Activated T-helper 1 cell treated with anti-CD3 and anti-CD28 coated beads, Interleukin-12 subunit alpha, Interleukin-12 subunit beta, Interleukin-2, Interleukin-4 antibody, amounts not matched to agents 30 ng/mL and 10 ng/mL and 1 ng/mL, durations not matched to agents 14 hours and 24 hours and 36 hours (primary cell): Measurements from ENCODE around the gene PAPSS2. TPM values are rescaled to one million over a fixed set of nuclear protein-coding genes. Genes with fewer than 3 reads are reported as not detected.

ENCODE experiments used
- DNase-seq: peaks from one replicate; pipeline ENCODE4 v3.0.0; 2021; ENCODE audit warnings: low spot score
- H3K27ac Mint-ChIP-seq: one replicate; pipeline ENCODE4 v1.8.0; 2021; ENCODE audit warnings: mild to moderate bottlenecking, mixed read lengths
- H3K27me3 Mint-ChIP-seq: one replicate; pipeline ENCODE4 v1.8.0; 2022; ENCODE audit warnings: mild to moderate bottlenecking, moderate library complexity, mixed read lengths; ENCODE audit not compliant: insufficient read depth
- H3K36me3 Mint-ChIP-seq: one replicate; pipeline ENCODE4 v1.8.0; 2021; ENCODE audit warnings: low read depth, mixed read lengths
- H3K4me1 Mint-ChIP-seq: one replicate; pipeline ENCODE4 v1.8.0; 2021; ENCODE audit warnings: low read depth, mixed read lengths
- H3K4me3 Mint-ChIP-seq: one replicate; pipeline ENCODE4 v1.8.0; 2021; ENCODE audit warnings: mild to moderate bottlenecking, moderate library complexity, mixed read lengths
- H3K9me3 Mint-ChIP-seq: one replicate; pipeline ENCODE4 v1.8.0; 2021; ENCODE audit warnings: mixed read lengths
- intact Hi-C: fragments of 100-400 bp; cut with micrococcal nuclease; formaldehyde crosslinking; loops from one replicate; pipeline ENCODE4 v1.15.1; 2024
- total RNA-seq: library from RNA; stranded (reverse); gene quantifications from 2 replicates; pipeline ENCODE4 v1.2.3, GENCODE V29; 2022

Gene PAPSS2
- total RNA-seq, 1 donor from 2014 or later = 0.21 TPM

- H3K27me3 Mint-ChIP-seq = peaks cover 22% of the 10 kb centered on the region
- H3K4me3 Mint-ChIP-seq = no peak overlapping the region
- no peaks in the 10 kb centered on the region for H3K9me3 Mint-ChIP-seq
- intact Hi-C loops = no loop called here
- no peaks in the 10 kb centered on the region for H3K4me1 Mint-ChIP-seq
- no peak for DNase-seq
- H3K36me3 Mint-ChIP-seq = no peaks in the 10 kb centered on the region
- no peak overlapping the region for H3K27ac Mint-ChIP-seq
These were observed 47.6 kb downstream of the PAPSS2 start for GRCh38 chr10:87707254-87707653.

- no peaks in the 10 kb centered on the region for H3K36me3 Mint-ChIP-seq
- H3K4me1 Mint-ChIP-seq = peaks cover 11% of the 10 kb centered on the region
- H3K27me3 Mint-ChIP-seq = peaks cover 13% of the 10 kb centered on the region
- intact Hi-C loops = no loop called here
- no peak for DNase-seq
- no peak overlapping the region for H3K4me3 Mint-ChIP-seq
- no peak overlapping the region for H3K27ac Mint-ChIP-seq
- H3K9me3 Mint-ChIP-seq = no peaks in the 10 kb centered on the region
These were observed 53.4 kb downstream of the PAPSS2 start for GRCh38 chr10:87712913-87713616.

- H3K36me3 Mint-ChIP-seq = no peaks in the 10 kb centered on the region
- no peak for DNase-seq
- intact Hi-C loops = no loop called here
- H3K27ac Mint-ChIP-seq = no peak overlapping the region
- H3K27me3 Mint-ChIP-seq = peaks cover 11% of the 10 kb centered on the region
- H3K4me3 Mint-ChIP-seq = no peak overlapping the region
- no peaks in the 10 kb centered on the region for H3K9me3 Mint-ChIP-seq
- H3K4me1 Mint-ChIP-seq = peaks cover 11% of the 10 kb centered on the region
These were observed 54.0 kb downstream of the PAPSS2 start for GRCh38 chr10:87713707-87714106.

- H3K4me3 Mint-ChIP-seq = no peak overlapping the region
- peaks cover 11% of the 10 kb centered on the region for H3K4me1 Mint-ChIP-seq
- H3K36me3 Mint-ChIP-seq = no peaks in the 10 kb centered on the region
- intact Hi-C loops = no loop called here
- H3K9me3 Mint-ChIP-seq = no peaks in the 10 kb centered on the region
- DNase-seq = no peak
- H3K27me3 Mint-ChIP-seq = peaks cover 14% of the 10 kb centered on the region
- no peak overlapping the region for H3K27ac Mint-ChIP-seq
These were observed 56.1 kb downstream of the PAPSS2 start for GRCh38 chr10:87715552-87716347.

- Mint-ChIP-seq H3K27me3 (peaks cover 13% of the 10 kb centered on the region), H3K9me3 (no peaks in the 10 kb centered on the region), H3K27ac (no peak overlapping the region), H3K36me3 (no peaks in the 10 kb centered on the region), H3K4me3 (no peak overlapping the region), H3K4me1 (peaks cover 11% of the 10 kb centered on the region)
- intact Hi-C loops = no loop called here
- DNase-seq = no peak
These were observed 56.6 kb downstream of the PAPSS2 start for GRCh38 chr10:87716348-87716670.

- Mint-ChIP-seq H3K4me1 (peaks cover 10% of the 10 kb centered on the region), H3K27me3 (peaks cover 18% of the 10 kb centered on the region), H3K36me3 (no peaks in the 10 kb centered on the region), H3K9me3 (no peaks in the 10 kb centered on the region), H3K4me3 (no peak overlapping the region), H3K27ac (no peak overlapping the region)
- intact Hi-C loops = no loop called here
- no peak for DNase-seq
These were observed 61.0 kb downstream of the PAPSS2 start for GRCh38 chr10:87720665-87721064.

- Mint-ChIP-seq H3K9me3 (no peaks in the 10 kb centered on the region), H3K27me3 (peaks cover 18% of the 10 kb centered on the region), H3K36me3 (no peaks in the 10 kb centered on the region), H3K27ac (no peak overlapping the region), H3K4me1 (no peaks in the 10 kb centered on the region), H3K4me3 (no peak overlapping the region)
- no peak for DNase-seq
- intact Hi-C loops = no loop called here
These were observed 62.1 kb downstream of the PAPSS2 start for GRCh38 chr10:87721781-87722180.

- Mint-ChIP-seq H3K4me1 (no peaks in the 10 kb centered on the region), H3K27me3 (peaks cover 18% of the 10 kb centered on the region), H3K9me3 (no peaks in the 10 kb centered on the region), H3K27ac (no peak overlapping the region), H3K4me3 (no peak overlapping the region), H3K36me3 (no peaks in the 10 kb centered on the region)
- intact Hi-C loops = no loop called here
- DNase-seq = no peak
These were observed 63.0 kb downstream of the PAPSS2 start for GRCh38 chr10:87722716-87723115.

GRCh38 chr10:87723500-87723899 lies 63.8 kb downstream of the PAPSS2 start:
- H3K4me3 Mint-ChIP-seq = no peak overlapping the region
- peaks cover 18% of the 10 kb centered on the region for H3K27me3 Mint-ChIP-seq
- no peak for DNase-seq
- no peaks in the 10 kb centered on the region for H3K9me3 Mint-ChIP-seq
- intact Hi-C loops = no loop called here
- H3K4me1 Mint-ChIP-seq = no peaks in the 10 kb centered on the region
- no peak overlapping the region for H3K27ac Mint-ChIP-seq
- H3K36me3 Mint-ChIP-seq = no peaks in the 10 kb centered on the region

- no peaks in the 10 kb centered on the region for H3K4me1 Mint-ChIP-seq
- no peaks in the 10 kb centered on the region for H3K9me3 Mint-ChIP-seq
- no peak for DNase-seq
- H3K27me3 Mint-ChIP-seq = peaks cover 14% of the 10 kb centered on the region
- H3K36me3 Mint-ChIP-seq = no peaks in the 10 kb centered on the region
- intact Hi-C loops = no loop called here
- H3K4me3 Mint-ChIP-seq = no peak overlapping the region
- no peak overlapping the region for H3K27ac Mint-ChIP-seq
These were observed 65.1 kb downstream of the PAPSS2 start for GRCh38 chr10:87724789-87725188.

GRCh38 chr10:87729940-87730339 lies 70.3 kb downstream of the PAPSS2 start:
- Mint-ChIP-seq H3K9me3 (no peaks in the 10 kb centered on the region), H3K36me3 (no peaks in the 10 kb centered on the region), H3K4me1 (no peaks in the 10 kb centered on the region), H3K27me3 (peaks cover 4% of the 10 kb centered on the region), H3K27ac (no peak overlapping the region), H3K4me3 (no peak overlapping the region)
- intact Hi-C loops = no loop called here
- no peak for DNase-seq

GRCh38 chr10:87733081-87733480 lies 73.4 kb downstream of the PAPSS2 start:
- intact Hi-C loops = no loop called here
- H3K4me3 Mint-ChIP-seq = no peak overlapping the region
- H3K27me3 Mint-ChIP-seq = peaks cover 11% of the 10 kb centered on the region
- no peaks in the 10 kb centered on the region for H3K36me3 Mint-ChIP-seq
- no peak overlapping the region for H3K27ac Mint-ChIP-seq
- DNase-seq = no peak
- no peaks in the 10 kb centered on the region for H3K4me1 Mint-ChIP-seq
- H3K9me3 Mint-ChIP-seq = no peaks in the 10 kb centered on the region

GRCh38 chr10:87734987-87735827 lies 75.5 kb downstream of the PAPSS2 start:
- no peaks in the 10 kb centered on the region for H3K9me3 Mint-ChIP-seq
- H3K4me1 Mint-ChIP-seq = no peaks in the 10 kb centered on the region
- peaks cover 18% of the 10 kb centered on the region for H3K27me3 Mint-ChIP-seq
- no peak for DNase-seq
- intact Hi-C loops = loop anchor here (1.0 to 2.0 kb wide), 2 partner anchors 78 to 202 kb away; no protein-coding TSS in a partner anchor
- no peak overlapping the region for H3K4me3 Mint-ChIP-seq
- no peaks in the 10 kb centered on the region for H3K36me3 Mint-ChIP-seq
- H3K27ac Mint-ChIP-seq = no peak overlapping the region
